ENCODE measurements around the gene CLMN. TPM values are rescaled to one million over a fixed set of nuclear protein-coding genes. Genes with fewer than 3 reads are reported as not detected.

The CLMN gene
- total and polyA plus RNA-seq, 4 donors: 4.5 to 33.5 (median 11.7) TPM

DNA sequence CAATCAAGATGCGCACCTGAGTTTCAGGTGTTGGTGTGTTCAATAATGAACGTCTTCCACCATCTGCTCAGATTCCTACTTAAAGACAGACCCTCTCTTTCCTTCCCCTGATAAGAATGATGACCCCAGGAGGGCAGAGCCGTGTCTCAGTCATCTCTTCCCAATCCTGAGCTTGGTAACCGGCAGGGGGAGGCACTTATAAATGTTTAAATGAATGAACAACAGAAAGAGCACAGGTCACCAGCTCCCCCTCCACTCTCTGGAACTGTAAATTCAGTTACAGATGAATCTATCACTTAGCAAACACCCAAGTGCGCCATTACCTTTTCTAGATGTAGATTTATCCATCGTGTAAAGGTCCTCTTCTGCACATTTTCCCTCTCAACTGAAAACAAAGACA is 90.0 kb downstream of the CLMN start:
- H3K27ac ChIP-seq (ENCODE audit: low read depth in 1 of 2, low read length in 1 of 2): no peak overlapping the region
- no peak for DNase-seq
- peaks cover 0 to 42% (median 12%) of the 10 kb centered on the region in 5 donors for H3K4me1 ChIP-seq (ENCODE audit: control insufficient read depth in 5 of 5, insufficient read depth in 5 of 5, low read length in 5 of 5)
- no peaks in the 10 kb centered on the region for H3K9me3 ChIP-seq (ENCODE audit: control insufficient read depth in 4 of 4, insufficient read depth in 3 of 4, low read length in 3 of 4)
- no peaks in the 10 kb centered on the region for H3K27me3 ChIP-seq (ENCODE audit: control insufficient read depth in 3 of 3, insufficient read depth in 3 of 3, low read length in 2 of 3)
- no peak for TF ChIP-seq CTCF (IDR thresholded peaks at IDR 0.05; ENCODE audit: control extremely low read depth, extremely low read depth)
- ATAC-seq (ENCODE audit: insufficient read depth, low FRiP score): no peak
- no peak overlapping the region for H3K4me3 ChIP-seq
- H3K36me3 ChIP-seq (ENCODE audit: control insufficient read depth in 4 of 4, insufficient read depth in 4 of 4, low read length in 4 of 4): no peaks in the 10 kb centered on the region
- WGBS, 2 donors: 72 to 80% methylated on average over 6 of the region's 6 CpGs
- no peak overlapping the region for H3K9ac ChIP-seq (ENCODE audit: insufficient read depth in 1 of 2, low read length in 2 of 2)

DNA sequence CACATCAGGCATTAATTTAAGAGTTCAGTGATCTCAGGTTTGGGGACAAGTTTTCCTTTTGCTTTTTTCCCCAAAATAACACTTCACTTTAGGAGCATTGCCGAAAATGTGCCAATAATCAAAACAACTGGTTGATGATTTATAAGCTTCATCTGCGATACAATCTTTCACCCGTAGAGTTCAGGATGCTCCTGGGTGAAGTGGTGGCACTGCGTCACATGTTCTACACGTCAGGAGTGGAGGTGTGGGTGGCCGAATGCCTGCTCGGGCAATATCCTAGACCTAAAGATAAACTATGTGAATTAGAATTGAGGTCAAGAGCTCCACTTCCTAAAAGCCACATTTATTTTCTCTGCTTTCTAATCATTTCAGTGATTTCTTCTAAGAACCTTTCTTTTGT is 91.5 kb downstream of the CLMN start:
- ATAC-seq (ENCODE audit: insufficient read depth, low FRiP score) (no peak), DNase-seq (no peak)
- Histone ChIP-seq H3K36me3 (ENCODE audit: control insufficient read depth in 4 of 4, insufficient read depth in 4 of 4, low read length in 4 of 4) (no peaks in the 10 kb centered on the region), H3K9ac (ENCODE audit: insufficient read depth in 1 of 2, low read length in 2 of 2) (no peak overlapping the region), H3K27ac (ENCODE audit: low read depth in 1 of 2, low read length in 1 of 2) (no peak overlapping the region), H3K27me3 (ENCODE audit: control insufficient read depth in 3 of 3, insufficient read depth in 3 of 3, low read length in 2 of 3) (no peaks in the 10 kb centered on the region), H3K4me1 (ENCODE audit: control insufficient read depth in 5 of 5, insufficient read depth in 5 of 5, low read length in 5 of 5) (peaks cover 0 to 35% (median 13%) of the 10 kb centered on the region in 5 donors), H3K9me3 (ENCODE audit: control insufficient read depth in 4 of 4, insufficient read depth in 3 of 4, low read length in 3 of 4) (no peaks in the 10 kb centered on the region), H3K4me3 (no peak overlapping the region)
- WGBS, 2 donors: 71 to 85% methylated on average over 7 of the region's 7 CpGs
- no peak for TF ChIP-seq CTCF (IDR thresholded peaks at IDR 0.05; ENCODE audit: control extremely low read depth, extremely low read depth)

GRCh38 chr14:95227279-95227860 is 92.3 kb downstream of the CLMN start:
- no peak overlapping the region for H3K27ac ChIP-seq (ENCODE audit: low read depth in 1 of 2, low read length in 1 of 2)
- H3K9ac ChIP-seq (ENCODE audit: insufficient read depth in 1 of 2, low read length in 2 of 2): no peak overlapping the region
- H3K9me3 ChIP-seq (ENCODE audit: control insufficient read depth in 4 of 4, insufficient read depth in 3 of 4, low read length in 3 of 4): no peaks in the 10 kb centered on the region
- peak; percentile 80 to 83 (median 82) for DNase-seq
- peaks cover 0 to 43% (median 17%) of the 10 kb centered on the region in 5 donors for H3K4me1 ChIP-seq (ENCODE audit: control insufficient read depth in 5 of 5, insufficient read depth in 5 of 5, low read length in 5 of 5)
- no peak for TF ChIP-seq CTCF (IDR thresholded peaks at IDR 0.05; ENCODE audit: control extremely low read depth, extremely low read depth)
- WGBS, 2 donors: 53 to 76% methylated on average over 19 of the region's 19 CpGs
- H3K4me3 ChIP-seq: no peak overlapping the region
- ATAC-seq (ENCODE audit: insufficient read depth, low FRiP score): no peak
- H3K27me3 ChIP-seq (ENCODE audit: control insufficient read depth in 3 of 3, insufficient read depth in 3 of 3, low read length in 2 of 3): no peaks in the 10 kb centered on the region
- no peaks in the 10 kb centered on the region for H3K36me3 ChIP-seq (ENCODE audit: control insufficient read depth in 4 of 4, insufficient read depth in 4 of 4, low read length in 4 of 4)

- DNase-seq: no peak
- Histone ChIP-seq H3K27me3 (ENCODE audit: control insufficient read depth in 3 of 3, insufficient read depth in 3 of 3, low read length in 2 of 3) (no peaks in the 10 kb centered on the region), H3K4me1 (ENCODE audit: control insufficient read depth in 5 of 5, insufficient read depth in 5 of 5, low read length in 5 of 5) (peaks cover 0 to 49% (median 18%) of the 10 kb centered on the region in 5 donors), H3K36me3 (ENCODE audit: control insufficient read depth in 4 of 4, insufficient read depth in 4 of 4, low read length in 4 of 4) (no peaks in the 10 kb centered on the region), H3K4me3 (no peak overlapping the region), H3K27ac (ENCODE audit: low read depth in 1 of 2, low read length in 1 of 2) (no peak overlapping the region), H3K9ac (ENCODE audit: insufficient read depth in 1 of 2, low read length in 2 of 2) (no peak overlapping the region), H3K9me3 (ENCODE audit: control insufficient read depth in 4 of 4, insufficient read depth in 3 of 4, low read length in 3 of 4) (no peaks in the 10 kb centered on the region)
- TF ChIP-seq CTCF (IDR thresholded peaks at IDR 0.05; ENCODE audit: control extremely low read depth, extremely low read depth): no peak
- 68 to 70% methylated on average over 8 of the region's 8 CpGs for WGBS, 2 donors
- ATAC-seq (ENCODE audit: insufficient read depth, low FRiP score): no peak
Observed at GRCh38 chr14:95226801-95227200, 92.9 kb downstream of the CLMN start.

Measured in lung (tissue), 12 donors.